ENCODE data around the gene FOCAD. TPM values are rescaled to one million over a fixed set of nuclear protein-coding genes. Genes with fewer than 3 reads are reported as not detected.

Gene FOCAD
- total and polyA plus RNA-seq, 2 donors (not counting 1 experiment from before 2014, with no cell fraction given) = 4.0 to 10.1 TPM

GRCh38 chr9:20988061-20988460 lies 304.0 kb downstream of the FOCAD start:
- H3K9me3 ChIP-seq (ENCODE audit: control extremely low read depth in 1 of 3, control insufficient read depth in 2 of 3, insufficient read depth in 1 of 3, low read length in 2 of 3) = no peaks in the 10 kb centered on the region
- no peak overlapping the region for H3K4me3 ChIP-seq (ENCODE audit: control extremely low read depth in 1 of 5, extremely low read depth in 1 of 5, insufficient read depth in 1 of 5, low read depth in 2 of 5, low read length in 4 of 5)
- no peaks in the 10 kb centered on the region for H3K27me3 Mint-ChIP-seq
- H3K27me3 ChIP-seq (replicated peaks in 1 of 4; ENCODE audit: control extremely low read depth in 1 of 4, control insufficient read depth in 3 of 4, insufficient read depth in 4 of 4, low read length in 3 of 4) = no peaks in the 10 kb centered on the region
- intact Hi-C loops (cut with micrococcal nuclease) = no loop called here
- no peaks in the 10 kb centered on the region for H3K4me1 ChIP-seq (ENCODE audit: control insufficient read depth in 2 of 2, insufficient read depth in 2 of 2, low read length in 2 of 2)
- no peak overlapping the region for H3K9ac ChIP-seq (ENCODE audit: low read length)
- DNase-seq (no peak), ATAC-seq (ENCODE audit: low read depth) (no peak)
- no peak overlapping the region for H3K4me2 ChIP-seq (replicated peaks; ENCODE audit: low read depth, low read length, poor library complexity, severe bottlenecking)
- H2AFZ ChIP-seq (ENCODE audit: insufficient read depth, low read depth, low read length, poor library complexity, severe bottlenecking) = no peak overlapping the region
- no peaks in the 10 kb centered on the region for H3K36me3 ChIP-seq (replicated peaks in 1 of 2; ENCODE audit: control extremely low read depth in 1 of 2, control insufficient read depth in 1 of 2, extremely low read depth in 1 of 2, insufficient read depth in 2 of 2, low read length in 1 of 2)
- no peak overlapping the region for H3K27ac Mint-ChIP-seq
- ChIA-PET CTCF (no interaction called here), POLR2A (no interaction called here)
- TF ChIP-seq CTCF (IDR thresholded peaks at IDR 0.05) = no peak
- TF ChIP-seq EZH2 (IDR thresholded peaks at IDR 0.05; ENCODE audit: borderline replicate concordance, insufficient read depth, low read depth, low read length, poor library complexity, severe bottlenecking) = no peak
- H3K4me1 Mint-ChIP-seq = no peaks in the 10 kb centered on the region
- H3K9me3 Mint-ChIP-seq (ENCODE audit: insufficient read depth) = no peaks in the 10 kb centered on the region
- H3K27ac ChIP-seq (ENCODE audit: low read length in 2 of 2) = no peak overlapping the region
- no peak overlapping the region for H3K4me3 Mint-ChIP-seq
- WGBS (ENCODE audit: insufficient coverage) = no CpG with 5 or more reads among the region's 3 CpGs
- H3K79me2 ChIP-seq (ENCODE audit: control insufficient read depth, insufficient read depth, low read length) = no peaks in the 10 kb centered on the region
- no peaks in the 10 kb centered on the region for H4K20me1 ChIP-seq (ENCODE audit: control insufficient read depth, insufficient read depth, low read length, poor library complexity, severe bottlenecking)

GRCh38 chr9:20988671-20989315 lies 304.7 kb downstream of the FOCAD start:
- H3K36me3 ChIP-seq (replicated peaks in 1 of 2; ENCODE audit: control extremely low read depth in 1 of 2, control insufficient read depth in 1 of 2, extremely low read depth in 1 of 2, insufficient read depth in 2 of 2, low read length in 1 of 2) = no peaks in the 10 kb centered on the region
- no peak overlapping the region for H3K27ac ChIP-seq (ENCODE audit: low read length in 2 of 2)
- Mint-ChIP-seq H3K27ac (no peak overlapping the region), H3K27me3 (no peaks in the 10 kb centered on the region), H3K4me1 (no peaks in the 10 kb centered on the region), H3K9me3 (ENCODE audit: insufficient read depth) (no peaks in the 10 kb centered on the region), H3K4me3 (no peak overlapping the region)
- H3K9ac ChIP-seq (ENCODE audit: low read length) = no peak overlapping the region
- ATAC-seq (ENCODE audit: low read depth) (no peak), DNase-seq (no peak)
- H3K4me1 ChIP-seq (ENCODE audit: control insufficient read depth in 2 of 2, insufficient read depth in 2 of 2, low read length in 2 of 2) = no peaks in the 10 kb centered on the region
- no peak overlapping the region for H3K4me2 ChIP-seq (replicated peaks; ENCODE audit: low read depth, low read length, poor library complexity, severe bottlenecking)
- H2AFZ ChIP-seq (ENCODE audit: insufficient read depth, low read depth, low read length, poor library complexity, severe bottlenecking) = no peak overlapping the region
- TF ChIP-seq CTCF (IDR thresholded peaks at IDR 0.05) (no peak), EZH2 (IDR thresholded peaks at IDR 0.05; ENCODE audit: borderline replicate concordance, insufficient read depth, low read depth, low read length, poor library complexity, severe bottlenecking) (no peak)
- H4K20me1 ChIP-seq (ENCODE audit: control insufficient read depth, insufficient read depth, low read length, poor library complexity, severe bottlenecking) = no peaks in the 10 kb centered on the region
- ChIA-PET CTCF (interaction anchor here (0.7 kb wide), 1 partner anchor 164 kb away, joined by 3 read pairs; no protein-coding TSS in a partner anchor), POLR2A (no interaction called here)
- 17% methylated on average over 1 of the region's 3 CpGs for WGBS (ENCODE audit: insufficient coverage)
- H3K79me2 ChIP-seq (ENCODE audit: control insufficient read depth, insufficient read depth, low read length) = no peaks in the 10 kb centered on the region
- no peak overlapping the region for H3K4me3 ChIP-seq (ENCODE audit: control extremely low read depth in 1 of 5, extremely low read depth in 1 of 5, insufficient read depth in 1 of 5, low read depth in 2 of 5, low read length in 4 of 5)
- intact Hi-C loops (cut with micrococcal nuclease) = no loop called here
- H3K27me3 ChIP-seq (replicated peaks in 1 of 4; ENCODE audit: control extremely low read depth in 1 of 4, control insufficient read depth in 3 of 4, insufficient read depth in 4 of 4, low read length in 3 of 4) = no peaks in the 10 kb centered on the region
- H3K9me3 ChIP-seq (ENCODE audit: control extremely low read depth in 1 of 3, control insufficient read depth in 2 of 3, insufficient read depth in 1 of 3, low read length in 2 of 3) = no peaks in the 10 kb centered on the region
